Smooth muscle cell of the brain vasculature (primary cell): ENCODE measurements around the gene TAS2R38.

ENCODE experiments used
- DNase-seq: peaks from one replicate; pipeline ENCODE4 v3.0.0-alpha.2; 2012; ENCODE audit warnings: low read depth, low spot score

The TAS2R38 gene

GRCh38 chr7:141976524-141977245, 3.1 kb upstream of the TAS2R38 start:
- DNase-seq: no peak

GRCh38 chr7:141975806-141976523, 2.4 kb upstream of the TAS2R38 start:
- peak; percentile 7 for DNase-seq

- DNase-seq: no peak
Observed at GRCh38 chr7:141974831-141975230, 1.3 kb upstream of the TAS2R38 start.

GRCh38 chr7:141960687-141961422, 12.7 kb downstream of the TAS2R38 start:
- no peak for DNase-seq

GRCh38 chr7:141956084-141956483, 17.5 kb downstream of the TAS2R38 start:
- no peak for DNase-seq

- DNase-seq: no peak
Observed at GRCh38 chr7:141954334-141954733, 19.2 kb downstream of the TAS2R38 start.

- no peak for DNase-seq
Observed at GRCh38 chr7:141952461-141952860, 21.1 kb downstream of the TAS2R38 start.

- no peak for DNase-seq
Observed at GRCh38 chr7:141950806-141951205, 22.8 kb downstream of the TAS2R38 start.

GRCh38 chr7:141949911-141950310, 23.7 kb downstream of the TAS2R38 start:
- no peak for DNase-seq

GRCh38 chr7:141949451-141949850, 24.1 kb downstream of the TAS2R38 start:
- no peak for DNase-seq

GRCh38 chr7:141949021-141949420, 24.6 kb downstream of the TAS2R38 start:
- no peak for DNase-seq

- DNase-seq: no peak
Observed at GRCh38 chr7:141946796-141947195, 26.8 kb downstream of the TAS2R38 start, which contains the start of gene CLEC5A. TSS of gene CLEC5A (minus strand) at chr7:141946974. CDS start at chr7:141946292, 682 bp downstream.

GRCh38 chr7:141945356-141945755, 28.2 kb downstream of the TAS2R38 start:
- DNase-seq: no peak

GRCh38 chr7:141944811-141945210, 28.8 kb downstream of the TAS2R38 start:
- DNase-seq: no peak

GRCh38 chr7:141943846-141944245, 29.7 kb downstream of the TAS2R38 start:
- DNase-seq: no peak

- DNase-seq: no peak
Observed at GRCh38 chr7:141941075-141941474, 32.5 kb downstream of the TAS2R38 start.

- no peak for DNase-seq
Observed at GRCh38 chr7:141930211-141930610, 43.4 kb downstream of the TAS2R38 start.

GRCh38 chr7:141928845-141929195, 44.8 kb downstream of the TAS2R38 start:
- DNase-seq: no peak

- DNase-seq: no peak
Observed at GRCh38 chr7:141928146-141928844, 45.3 kb downstream of the TAS2R38 start.
